Suprapubic skin (tissue), 3 donors: ENCODE measurements around the gene NEMP1.

Source experiments
- CTCF ChIP-seq, 2 donors: fragments of 200-600 bp in 1 of 2; fragments of 450-650 bp in 1 of 2; sonication (generic) in 1 of 2; IDR thresholded peaks; one replicate each; pipeline ENCODE4 v1.5.1; 2016 to 2019; ENCODE audit warnings: antibody characterized with exemption in 2 of 2, mild to moderate bottlenecking in 1 of 2, moderate library complexity in 1 of 2
- EP300 ChIP-seq: sonication (generic); formaldehyde crosslinking; IDR thresholded peaks from one replicate; pipeline ENCODE4 v1.6.1; 2017; ENCODE audit warnings: antibody characterized with exemption

GRCh38 chr12:57009949-57010626 is 68.5 kb downstream of the NEMP1 start:
- no peak for TF ChIP-seq CTCF (IDR thresholded peaks at IDR 0.05)
- no peak for TF ChIP-seq EP300
